HG03575 (cell line): Measurements from ENCODE around the gene TUBA4A.

Experiments used
- ATAC-seq: cut with Tn5 transposase; IDR thresholded peaks from one replicate; pipeline ENCODE4 v1.9.1; 2021; ENCODE audit not compliant: unreplicated experiment, insufficient number of reproducible peaks, low FRiP score; ENCODE audit errors: extremely low read depth

The TUBA4A gene

DNA sequence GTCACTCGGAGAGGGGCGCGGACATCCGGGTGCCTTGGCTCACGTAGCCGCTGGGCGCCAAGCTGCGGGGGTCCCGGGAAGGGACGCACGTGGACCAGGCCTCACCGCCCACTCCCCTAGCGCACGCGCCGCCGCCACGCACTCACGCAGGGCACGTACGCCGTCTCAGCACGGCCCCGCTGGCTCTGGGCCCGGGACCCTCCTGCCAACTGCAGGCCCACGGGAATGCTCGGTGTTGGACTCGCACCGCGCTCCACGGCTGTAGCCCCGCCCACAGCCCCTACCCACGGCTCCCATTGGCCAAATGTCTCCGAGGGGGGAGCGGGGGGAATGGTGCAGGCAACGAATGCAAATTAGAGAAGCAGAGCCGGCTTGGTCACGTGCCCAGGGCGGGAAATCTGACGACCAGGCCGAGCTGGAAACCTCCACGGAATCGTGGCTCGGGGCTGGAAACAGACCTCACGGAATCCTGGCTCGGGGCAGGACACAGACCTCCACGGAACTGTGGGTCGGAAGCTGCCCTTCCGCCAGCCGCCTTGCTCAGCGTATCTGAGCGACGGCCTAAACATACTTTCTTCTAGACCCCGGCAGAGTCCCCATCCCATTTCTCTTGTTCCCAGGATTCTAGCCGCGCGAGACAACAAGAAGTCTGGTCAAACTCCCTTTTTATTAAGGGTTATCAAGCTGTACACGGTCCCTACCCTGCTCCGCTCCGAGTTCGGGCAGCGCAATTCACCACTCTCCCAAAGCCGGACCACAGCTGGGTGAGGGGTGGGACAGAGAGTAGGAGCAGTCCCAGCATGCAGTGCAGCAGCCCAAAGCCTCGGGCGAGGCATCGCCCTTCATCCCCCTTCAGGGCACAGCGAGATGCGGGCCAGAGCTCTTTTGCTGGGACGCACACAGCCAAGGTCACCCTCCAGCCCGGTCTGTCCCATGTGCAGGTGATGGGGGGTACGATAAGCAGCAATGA lies 34.7 kb downstream of the TUBA4A start, which contains the start of gene ABCB6:
TSS of gene ABCB6 (minus strand) at position 227 of the 970 bp plus-strand sequence. CDS start 285 bp downstream, outside the sequence.
- ATAC-seq = no peak

DNA sequence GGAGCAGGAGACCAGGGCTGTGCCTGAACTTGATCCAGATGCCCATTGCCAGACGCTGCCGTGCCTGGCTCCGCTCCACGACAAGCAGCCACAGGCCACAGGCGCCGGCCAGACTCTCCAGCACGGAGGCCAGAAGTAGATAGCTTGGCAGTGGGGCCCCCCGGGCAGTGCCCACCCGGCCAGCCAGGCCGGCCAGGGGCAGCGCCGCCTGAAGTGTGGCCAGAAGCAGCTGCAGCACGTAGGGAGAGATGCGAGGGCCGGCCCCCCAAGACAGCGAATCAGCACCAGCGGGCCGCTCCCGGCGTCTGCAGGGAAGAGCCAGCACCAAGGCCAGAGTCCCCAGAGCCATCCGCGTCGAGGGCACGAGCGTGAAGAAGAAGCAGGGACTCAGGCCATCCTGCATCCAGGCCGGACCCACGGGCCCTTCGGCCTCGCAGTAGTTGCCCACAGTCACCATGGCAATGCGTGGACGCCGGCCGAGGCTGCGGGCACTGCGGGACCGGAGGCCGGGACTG lies 35.4 kb downstream of the TUBA4A start:
- no peak for ATAC-seq

DNA sequence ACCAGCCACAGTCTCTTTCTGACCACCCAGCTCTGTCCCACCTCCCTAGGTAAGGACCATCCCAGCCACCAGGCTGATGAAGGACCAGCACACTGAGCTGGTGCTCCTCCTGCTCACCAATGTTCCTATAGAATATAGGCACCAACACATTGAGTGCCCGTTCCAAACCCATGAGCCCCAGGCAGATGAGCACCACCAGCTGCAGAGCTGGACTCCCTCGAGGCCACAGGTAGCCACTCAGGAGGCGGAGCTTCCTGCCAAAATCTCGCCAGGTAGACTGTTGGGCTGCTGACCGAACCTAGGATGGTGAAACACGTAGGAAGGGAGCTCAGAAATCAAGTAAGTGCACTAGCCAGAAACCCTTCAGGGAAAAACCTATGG lies 37.2 kb downstream of the TUBA4A start:
- ATAC-seq = no peak

DNA sequence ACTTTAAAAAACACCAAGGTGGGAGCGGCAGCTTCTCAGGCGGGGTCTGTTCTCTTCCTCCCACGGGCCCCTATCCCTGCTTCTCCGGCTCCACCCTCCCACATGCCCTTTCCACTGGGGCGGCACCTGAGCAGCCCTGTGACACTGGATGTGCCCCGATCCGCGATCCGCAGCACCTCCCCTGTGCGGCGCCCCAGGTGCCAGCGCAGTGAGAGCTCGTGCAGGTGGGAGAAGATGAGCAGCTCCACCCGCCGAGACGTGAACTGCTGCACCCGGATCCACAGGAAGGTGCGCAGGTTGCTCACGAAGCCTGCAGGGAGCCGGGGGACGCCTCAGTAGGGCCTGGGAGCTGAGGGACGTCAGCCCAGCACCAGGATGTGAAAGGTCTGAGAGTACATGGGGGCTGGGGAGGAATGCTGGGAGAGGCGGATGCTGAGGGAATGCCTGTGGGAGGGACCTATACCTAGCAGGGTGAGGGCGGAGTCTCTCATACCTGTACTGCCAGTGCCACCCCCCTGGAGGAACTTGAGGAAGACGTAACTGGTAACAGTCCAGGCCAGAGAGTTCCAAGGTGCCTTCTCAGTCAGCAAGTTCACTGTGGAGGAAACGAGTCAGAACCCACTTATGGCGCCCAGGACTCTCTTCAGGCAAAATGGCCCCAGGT lies 37.7 kb downstream of the TUBA4A start:
- ATAC-seq = no peak

DNA sequence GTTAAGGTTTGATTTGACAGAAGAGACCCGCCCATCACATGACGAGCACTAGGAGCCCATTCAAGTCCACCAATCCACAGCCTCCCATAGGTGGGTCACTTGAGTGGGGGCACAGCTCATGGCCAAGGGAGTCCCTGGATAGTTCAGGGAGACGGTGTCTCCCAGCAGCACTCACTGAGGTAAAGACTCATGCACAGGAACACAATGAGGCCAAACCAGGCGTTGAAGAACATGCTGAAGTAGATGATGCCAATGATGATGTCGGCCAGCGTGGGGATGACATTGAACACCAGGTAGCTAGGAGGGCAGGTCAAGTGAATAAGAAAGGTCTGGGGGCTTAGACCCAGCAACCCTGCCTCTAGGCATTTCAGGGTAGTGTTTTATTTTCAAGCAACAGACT lies 38.9 kb downstream of the TUBA4A start:
- no peak for ATAC-seq

DNA sequence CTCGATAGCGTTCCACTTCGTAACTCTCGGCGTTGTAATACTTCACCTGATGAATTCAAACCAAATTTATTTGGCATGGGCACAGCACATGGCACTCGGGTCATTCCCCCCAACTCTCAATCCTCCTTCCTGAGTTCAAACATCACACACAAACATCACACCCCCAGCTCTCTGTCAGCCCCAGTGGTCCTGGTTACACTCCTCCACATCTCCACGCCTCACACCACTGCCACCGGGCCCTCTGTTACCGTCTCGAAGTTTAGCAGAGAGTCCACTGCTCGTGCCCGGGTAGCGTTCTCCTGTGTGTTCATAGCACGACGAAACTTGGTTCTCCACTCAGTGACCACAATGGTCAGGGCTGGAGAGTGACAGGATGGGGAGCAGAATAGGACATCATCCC lies 39.6 kb downstream of the TUBA4A start:
- no peak for ATAC-seq

DNA sequence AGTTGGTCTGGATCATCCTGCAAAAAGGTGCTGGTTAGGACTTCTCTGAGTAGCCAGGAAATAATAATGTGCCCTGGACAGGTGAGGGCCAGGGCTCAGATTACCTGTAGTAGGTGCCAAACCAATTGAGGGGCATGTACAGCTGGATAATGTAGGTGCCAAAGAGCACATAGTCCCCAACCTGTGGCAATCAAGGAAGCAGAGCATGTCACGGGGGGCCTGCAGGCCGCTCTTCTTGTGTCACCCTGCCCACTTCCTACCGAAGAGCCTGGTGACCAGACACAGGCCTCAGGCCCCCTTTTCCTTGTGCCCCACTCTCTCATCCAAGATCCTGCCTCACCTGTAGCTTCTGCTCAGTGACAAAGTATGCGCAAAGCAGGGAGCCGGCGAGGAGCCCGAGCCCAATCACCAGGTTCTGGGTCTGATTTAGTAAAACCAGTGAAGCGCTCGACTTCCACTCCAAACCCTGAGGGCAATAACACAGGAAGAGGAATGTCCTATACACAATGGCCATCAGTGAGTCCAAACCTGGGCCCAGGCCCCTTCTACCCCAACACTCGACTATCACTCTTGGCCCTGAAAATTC lies 40.1 kb downstream of the TUBA4A start:
- ATAC-seq = no peak

DNA sequence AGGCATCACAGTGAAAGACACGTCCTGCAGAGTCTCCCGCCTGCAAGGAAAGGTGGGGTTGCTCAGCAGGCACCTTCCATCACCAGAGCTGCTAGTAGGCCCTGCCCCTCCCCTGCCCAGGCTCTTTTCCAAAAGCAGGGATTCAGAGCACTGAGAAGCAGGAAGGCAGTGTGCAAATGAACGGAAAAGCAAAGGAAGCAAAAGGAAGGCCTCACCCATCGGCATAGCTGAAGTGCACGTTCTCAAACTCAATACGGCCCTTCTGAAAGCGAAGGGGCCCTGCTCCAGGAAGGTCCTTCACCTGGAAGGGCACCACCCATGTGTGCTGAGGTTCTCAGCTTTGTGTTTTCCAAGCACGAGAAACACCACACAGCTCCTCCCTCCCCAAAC lies 40.7 kb downstream of the TUBA4A start:
- ATAC-seq = no peak

DNA sequence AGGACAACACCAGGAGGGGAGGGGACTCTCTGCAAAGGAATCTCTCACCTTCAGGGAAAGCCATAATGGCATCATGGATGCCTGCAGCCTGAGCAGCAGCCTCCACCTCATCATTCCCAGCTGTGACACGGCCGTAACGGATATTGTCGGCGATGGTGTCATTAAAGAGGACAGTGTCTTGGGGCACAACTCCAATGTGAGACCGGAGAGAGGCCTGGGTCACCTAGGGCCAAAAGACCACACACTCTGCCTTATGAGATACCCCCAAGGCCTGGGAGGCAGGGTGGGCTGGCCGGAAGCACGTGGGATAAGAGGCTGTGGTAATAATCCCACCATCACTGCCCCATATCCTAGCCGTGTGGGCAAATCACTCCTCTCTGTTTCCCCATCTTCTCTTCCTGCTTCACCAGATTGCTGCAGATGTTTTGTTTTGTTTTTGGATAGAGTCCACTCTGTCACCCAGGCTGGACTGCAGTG lies 42.8 kb downstream of the TUBA4A start:
- no peak for ATAC-seq

DNA sequence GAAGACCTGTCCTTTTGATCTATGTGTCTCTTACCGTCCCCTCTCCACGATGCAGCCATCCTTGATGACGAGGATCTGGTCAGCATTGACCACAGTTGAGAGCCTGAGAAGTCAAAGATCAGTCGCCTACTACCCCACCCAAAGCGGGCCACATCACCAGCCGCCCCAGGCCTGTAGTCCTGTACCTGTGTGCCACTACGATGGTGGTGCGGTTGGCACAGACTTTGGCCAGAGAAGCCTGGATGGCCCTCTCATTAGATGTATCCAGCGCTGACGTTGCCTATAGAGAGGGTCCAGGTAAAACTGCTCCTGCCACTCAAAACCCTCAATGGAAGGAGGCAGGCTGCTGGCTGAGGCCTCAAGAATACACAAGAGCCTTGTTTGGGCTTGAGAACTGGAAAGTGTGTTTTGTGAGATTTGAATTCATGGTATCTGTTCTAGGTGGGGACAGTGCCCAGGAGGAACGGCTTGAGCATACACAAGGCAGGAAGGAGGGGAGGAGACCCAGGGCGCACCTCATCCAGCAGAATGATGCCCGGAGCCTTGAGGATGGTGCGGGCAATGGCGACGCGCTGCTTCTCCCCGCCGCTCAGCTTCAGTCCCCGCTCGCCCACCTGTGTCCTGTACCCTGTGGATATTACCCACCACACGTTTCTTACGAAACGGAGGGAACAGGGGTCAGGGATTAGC lies 43.4 kb downstream of the TUBA4A start:
- ATAC-seq = no peak

DNA sequence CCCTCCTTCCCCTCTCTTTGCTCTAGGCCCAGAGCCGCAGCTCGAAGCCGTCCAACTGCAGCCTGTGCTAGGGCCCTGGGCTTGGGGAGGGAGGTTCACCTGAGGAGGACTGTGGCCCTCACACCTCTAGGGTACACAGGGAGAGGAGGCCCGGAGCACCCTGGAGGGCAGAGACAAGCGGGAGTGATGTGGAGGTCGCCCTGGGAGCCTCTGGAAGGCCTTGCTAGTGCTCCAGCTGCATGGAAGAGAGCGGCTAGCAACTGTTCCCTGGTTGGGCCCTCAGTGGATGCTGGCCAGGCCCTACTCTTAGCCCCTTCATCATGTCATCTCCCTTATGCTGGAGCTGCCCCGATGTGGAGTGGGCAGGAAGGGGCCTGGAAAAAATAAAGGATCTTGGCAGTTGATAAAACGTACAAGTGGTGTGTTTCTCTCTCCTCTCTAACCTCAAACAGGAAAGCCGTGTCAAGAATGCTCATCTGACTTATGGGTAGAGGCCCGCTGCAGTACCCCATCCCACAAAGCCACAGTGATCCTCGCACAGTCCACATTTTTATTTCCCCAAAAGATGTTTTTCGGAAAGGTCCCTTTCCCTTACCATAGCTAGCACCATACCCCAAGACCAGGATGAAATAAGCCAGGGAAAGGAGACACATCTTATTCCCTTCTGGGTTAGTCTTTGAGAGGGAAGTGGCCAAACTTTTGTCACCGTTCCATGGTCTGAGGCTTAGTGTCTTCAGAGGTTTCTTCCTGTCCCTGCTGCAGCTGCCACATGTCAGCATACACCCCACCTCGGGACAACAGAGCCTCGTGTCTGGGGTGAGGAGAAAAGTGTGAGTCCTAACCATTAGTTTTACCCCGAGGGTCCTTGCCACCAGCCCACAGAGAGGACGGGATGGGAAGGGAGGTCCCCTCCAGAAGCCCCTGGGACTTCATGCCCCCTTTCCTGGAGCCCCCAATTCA lies 44.2 kb downstream of the TUBA4A start:
- no peak for ATAC-seq

DNA sequence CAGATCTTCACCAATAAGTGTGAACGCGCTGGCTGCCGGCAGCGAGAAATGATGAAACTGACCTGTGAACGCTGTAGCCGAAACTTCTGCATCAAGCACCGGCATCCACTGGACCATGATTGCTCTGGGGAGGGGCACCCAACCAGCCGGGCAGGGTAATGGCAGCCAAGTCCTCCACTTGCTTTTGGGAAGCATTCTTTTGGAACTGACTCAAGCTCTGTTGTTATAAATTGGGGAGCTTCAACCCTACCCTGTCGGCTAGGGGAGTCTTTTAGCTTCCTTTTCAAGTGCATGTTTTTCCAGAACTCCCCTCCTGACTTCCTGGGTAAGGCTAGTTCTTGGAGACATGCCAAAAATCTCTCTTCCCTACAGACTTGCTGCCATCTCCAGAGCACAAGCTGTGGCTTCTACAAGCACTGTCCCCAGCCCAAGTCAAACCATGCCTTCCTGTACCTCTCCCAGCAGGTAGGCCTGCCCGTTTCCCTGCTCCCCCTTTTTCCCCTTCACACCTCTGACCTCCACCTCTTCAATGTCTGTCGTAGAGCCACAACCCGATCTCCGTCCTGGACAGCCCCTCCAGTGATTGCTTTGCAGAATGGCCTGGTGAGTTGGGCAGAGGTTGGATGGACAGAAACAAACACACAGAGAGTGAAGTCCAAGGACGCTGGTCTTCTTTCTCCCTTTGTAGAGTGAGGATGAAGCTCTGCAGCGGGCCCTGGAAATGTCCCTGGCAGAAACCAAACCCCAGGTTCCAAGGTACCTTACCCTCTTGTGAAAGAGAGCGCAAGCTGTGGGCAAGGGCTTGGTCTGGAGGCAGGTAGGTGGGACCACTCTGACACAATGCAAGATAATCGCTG lies 45.6 kb downstream of the TUBA4A start:
- no peak for ATAC-seq

DNA sequence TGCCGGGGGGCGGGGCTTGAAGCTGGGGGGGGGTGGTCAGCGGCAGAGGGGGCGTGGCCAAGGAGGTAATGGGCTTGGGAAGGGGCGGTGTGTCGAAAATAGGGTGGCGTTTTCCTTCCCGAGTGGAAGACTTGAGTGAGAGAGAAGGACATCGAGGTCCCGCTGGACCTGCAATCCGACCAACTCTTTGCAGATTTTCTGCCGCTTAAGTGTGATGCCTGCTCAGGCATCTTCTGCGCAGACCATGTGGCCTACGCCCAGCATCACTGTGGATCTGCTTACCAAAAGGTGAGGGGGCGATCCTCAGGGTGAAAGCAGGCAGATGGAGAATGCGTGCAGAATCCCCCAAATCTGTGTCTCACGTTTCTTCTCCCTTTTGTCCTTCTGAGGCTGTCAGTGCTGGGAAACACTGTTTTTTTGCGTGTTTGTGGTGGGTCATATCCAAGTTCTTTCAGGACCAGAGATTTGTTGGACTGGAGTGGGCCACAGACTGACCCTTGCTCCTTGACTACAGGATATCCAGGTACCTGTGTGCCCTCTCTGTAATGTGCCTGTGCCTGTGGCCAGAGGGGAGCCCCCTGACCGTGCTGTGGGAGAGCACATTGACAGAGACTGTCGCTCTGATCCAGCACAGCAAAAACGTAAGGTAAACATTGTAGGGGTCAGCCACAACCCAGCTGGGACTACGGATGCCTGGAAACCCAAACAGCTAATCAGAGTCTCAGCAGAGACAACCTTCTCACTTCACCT lies 46.4 kb downstream of the TUBA4A start:
- ATAC-seq = no peak

DNA sequence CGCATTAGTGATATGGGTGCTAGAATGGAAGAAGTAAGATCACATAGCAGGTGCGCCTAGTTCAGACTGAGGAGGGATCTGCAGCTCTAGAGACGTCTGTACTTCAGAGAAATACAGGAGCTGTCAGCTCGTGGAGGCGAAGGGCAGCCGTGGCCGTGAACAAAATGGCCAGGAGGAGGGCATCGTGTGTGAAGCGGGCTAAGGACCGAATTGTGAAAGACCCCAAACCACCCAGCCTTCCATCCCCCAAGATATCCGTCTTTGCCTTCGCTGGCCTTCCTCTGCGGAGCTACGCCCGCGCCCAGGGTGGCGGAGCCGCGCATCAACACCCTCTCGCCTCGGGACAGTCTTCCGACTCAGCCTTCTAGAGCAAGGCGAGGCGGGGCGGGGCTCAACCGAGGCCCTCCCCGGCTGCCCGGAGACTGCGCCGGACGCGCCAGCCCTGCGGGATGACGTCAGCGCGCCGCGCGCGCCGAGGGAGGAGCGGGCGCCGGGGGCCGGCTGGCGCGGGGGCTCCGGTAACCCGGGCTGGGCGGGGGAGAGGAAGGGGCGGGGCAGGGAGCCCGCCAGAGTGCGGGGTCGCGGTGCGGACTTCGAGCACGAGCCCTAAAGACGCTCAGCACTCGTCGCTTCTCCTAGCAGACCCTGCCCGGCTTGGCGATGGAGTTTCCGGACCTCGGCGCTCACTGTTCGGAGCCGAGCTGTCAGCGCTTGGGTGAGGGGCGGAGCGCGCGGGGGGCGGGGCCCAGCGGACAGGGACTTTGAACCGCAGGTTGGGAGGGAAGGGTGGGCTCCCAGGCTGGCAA lies 47.2 kb downstream of the TUBA4A start, which contains the start of gene ZFAND2B:
TSS of gene ZFAND2B (plus strand) at position 455 of the 806 bp plus-strand sequence. CDS start at position 661, 206 bp downstream.
- ATAC-seq = peak; percentile 83

DNA sequence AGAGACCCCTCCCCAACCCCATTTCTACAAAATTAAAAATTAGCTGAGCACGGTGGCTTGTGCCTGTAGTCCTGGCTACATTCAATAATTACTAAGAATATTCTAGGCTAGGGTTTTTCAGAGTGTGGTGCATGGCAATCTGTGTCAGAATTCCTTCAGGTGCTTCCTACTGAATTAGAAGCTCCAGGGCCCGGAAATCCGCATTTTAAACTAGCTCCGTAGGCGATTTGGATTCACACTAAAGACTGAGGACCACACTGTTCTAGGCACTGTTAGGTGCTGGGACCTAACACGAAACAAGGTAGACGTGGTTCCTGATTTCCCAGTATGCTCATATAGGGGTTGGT lies 47.8 kb downstream of the TUBA4A start:
- no peak for ATAC-seq

DNA sequence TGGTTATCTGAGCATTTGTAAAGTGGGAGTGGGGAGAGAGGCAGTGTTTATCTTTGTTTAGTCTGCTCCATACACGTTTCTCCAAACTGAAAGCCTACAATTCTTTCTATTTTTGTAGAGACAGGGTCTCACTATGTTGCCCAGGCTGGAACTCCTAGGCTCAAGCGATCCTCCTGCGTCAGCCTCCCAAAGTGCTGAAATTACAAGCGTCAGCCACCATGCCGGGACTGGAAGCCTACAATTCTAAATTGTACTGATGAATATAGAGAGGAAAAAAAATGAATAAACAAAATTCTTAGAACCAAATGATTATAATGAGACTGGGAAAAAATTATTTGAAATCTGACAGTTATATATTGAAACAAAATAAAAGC lies 48.6 kb downstream of the TUBA4A start:
- no peak for ATAC-seq
